Inflammatory macrophage treated with lipopolysaccharide for 4 hours (primary cell): ENCODE data around the gene SH3BGR.
"Not testable (repeated sequence)": the region's sequence is repeated elsewhere in the genome, so short reads cannot be mapped to it uniquely, and the experiment has no call there.

Experiments used
- DNase-seq: peaks from one replicate; pipeline ENCODE4 v3.0.0-alpha.2; 2020

Gene SH3BGR

GRCh38 chr21:39451332-39452206 lies at the start of gene SH3BGR:
Gene SH3BGR, plus strand, starts transcription at chr21:39451970. Its CDS starts 127 bp downstream, at chr21:39452097.
- no peak for DNase-seq

DNA sequence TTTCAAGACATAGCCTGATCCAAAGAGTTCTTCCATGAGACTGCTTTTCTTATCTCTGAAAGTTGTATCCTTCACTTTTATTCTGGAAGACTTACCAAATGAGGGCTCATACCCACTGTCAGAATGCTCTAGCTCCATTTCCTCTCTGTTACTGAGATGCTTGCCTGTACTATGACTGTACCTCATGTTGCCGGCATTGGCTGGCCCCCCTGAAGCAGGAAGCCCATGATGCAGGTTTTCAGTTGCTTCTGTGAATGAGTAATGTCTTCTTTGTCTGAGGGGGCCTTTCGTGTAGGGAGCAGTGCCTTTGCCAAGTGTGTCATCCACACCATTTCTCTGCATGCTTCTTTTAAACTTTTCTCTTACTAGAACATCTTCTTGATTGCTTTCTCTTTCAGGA lies 45.7 kb upstream of the SH3BGR start:
- no peak for DNase-seq

- not testable (repeated sequence) for DNase-seq
Measured at GRCh38 chr21:39419204-39419603, 32.6 kb upstream of the SH3BGR start.

GRCh38 chr21:39422527-39423241 lies 29.1 kb upstream of the SH3BGR start:
- no peak for DNase-seq

GRCh38 chr21:39429445-39429844 lies 22.3 kb upstream of the SH3BGR start:
- DNase-seq = no peak

GRCh38 chr21:39430016-39430415 lies 21.8 kb upstream of the SH3BGR start:
- DNase-seq = no peak

DNA sequence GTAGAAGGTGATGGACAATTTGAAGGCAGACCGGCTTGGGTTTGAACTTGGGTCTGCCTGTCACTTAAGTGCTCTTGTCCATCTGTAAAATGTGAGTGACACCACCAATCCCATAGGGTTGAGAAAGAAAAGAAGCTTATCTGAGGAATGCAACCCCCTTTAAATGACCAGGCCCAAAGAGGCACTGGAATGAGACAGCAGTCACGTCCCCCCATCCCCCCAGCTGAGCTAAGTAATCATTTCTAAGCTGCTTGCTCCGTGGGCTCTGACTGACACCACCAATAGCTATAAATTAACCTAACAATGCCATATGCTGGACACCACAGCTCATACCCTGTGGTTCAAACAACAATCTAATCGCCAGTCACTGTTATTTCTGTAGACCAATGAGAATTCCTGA lies 21.3 kb upstream of the SH3BGR start:
- no peak for DNase-seq

GRCh38 chr21:39430954-39431353 lies 20.8 kb upstream of the SH3BGR start:
- no peak for DNase-seq

- DNase-seq = no peak
Measured at GRCh38 chr21:39434950-39435349, 16.8 kb upstream of the SH3BGR start.

GRCh38 chr21:39439232-39439631 lies 12.5 kb upstream of the SH3BGR start:
- DNase-seq = no peak

GRCh38 chr21:39441502-39442475 lies 10.0 kb upstream of the SH3BGR start:
- DNase-seq = peak; percentile 49

DNA sequence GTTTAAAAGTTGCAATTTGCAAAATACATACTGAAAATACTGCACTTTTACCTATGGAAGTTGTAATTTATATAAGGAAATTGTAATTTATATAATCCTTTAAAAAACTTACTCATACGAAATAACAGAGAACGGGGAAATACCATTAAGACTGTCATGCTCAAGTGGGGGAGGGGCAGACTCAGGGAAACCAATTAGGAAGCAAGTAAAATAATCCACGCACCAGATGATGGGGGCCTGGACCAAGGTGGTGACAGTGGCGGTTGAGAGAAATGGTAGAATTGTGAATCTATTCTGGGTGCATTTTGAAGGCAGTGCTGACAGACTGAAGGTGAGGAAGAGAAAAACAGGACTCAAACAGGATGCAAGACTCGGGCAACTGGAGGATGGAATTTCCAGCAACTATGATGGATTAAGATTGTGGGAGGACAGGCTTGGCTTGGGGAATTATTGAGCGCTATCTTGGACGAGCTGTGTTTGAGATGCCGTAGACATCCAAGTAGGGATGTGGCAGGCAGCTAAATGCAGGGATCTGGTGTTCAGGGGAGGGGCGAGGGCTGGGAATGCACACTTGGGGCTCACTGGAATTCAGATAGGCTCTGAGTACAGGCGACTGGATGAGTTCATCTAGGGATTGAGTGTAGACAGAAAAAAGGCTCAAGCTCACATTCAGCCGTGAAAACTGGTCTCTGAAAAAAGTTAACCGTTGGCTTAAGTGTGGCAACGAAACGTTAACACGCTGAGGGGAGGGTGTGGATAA lies 7.2 kb upstream of the SH3BGR start:
- DNase-seq = peak; percentile 8

GRCh38 chr21:39445321-39446269 lies 6.2 kb upstream of the SH3BGR start, which contains the start of gene LCA5L:
Gene LCA5L, minus strand, starts transcription at chr21:39445778. Its CDS starts 17,285 bp downstream, at chr21:39428493.
- DNase-seq = peak; percentile 90

GRCh38 chr21:39447264-39447663 lies 4.5 kb upstream of the SH3BGR start:
- DNase-seq = no peak

- peak; percentile 5 for DNase-seq
Measured at GRCh38 chr21:39452207-39452969, 618 bp downstream of the SH3BGR start.

DNA sequence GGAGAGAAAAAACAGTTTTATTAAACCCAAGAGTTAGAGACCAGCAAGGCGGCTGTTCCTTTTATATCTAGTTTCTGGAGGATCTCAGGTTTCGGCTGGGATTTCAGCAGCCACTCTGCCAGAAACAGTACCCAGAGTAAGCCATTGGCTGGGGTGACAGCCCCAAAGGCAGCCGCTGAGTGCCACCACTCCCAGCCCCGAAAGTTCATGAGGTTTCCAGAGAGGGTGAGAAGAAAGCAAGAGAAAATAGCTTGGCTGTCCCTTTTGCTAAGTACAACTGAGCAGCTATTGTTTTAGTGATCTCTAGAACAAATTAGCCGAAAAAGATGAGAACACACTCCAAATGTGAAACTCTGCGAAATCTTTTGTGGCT lies 1.2 kb downstream of the SH3BGR start:
- no peak for DNase-seq

GRCh38 chr21:39453571-39454179 lies 1.9 kb downstream of the SH3BGR start:
- no peak for DNase-seq

DNA sequence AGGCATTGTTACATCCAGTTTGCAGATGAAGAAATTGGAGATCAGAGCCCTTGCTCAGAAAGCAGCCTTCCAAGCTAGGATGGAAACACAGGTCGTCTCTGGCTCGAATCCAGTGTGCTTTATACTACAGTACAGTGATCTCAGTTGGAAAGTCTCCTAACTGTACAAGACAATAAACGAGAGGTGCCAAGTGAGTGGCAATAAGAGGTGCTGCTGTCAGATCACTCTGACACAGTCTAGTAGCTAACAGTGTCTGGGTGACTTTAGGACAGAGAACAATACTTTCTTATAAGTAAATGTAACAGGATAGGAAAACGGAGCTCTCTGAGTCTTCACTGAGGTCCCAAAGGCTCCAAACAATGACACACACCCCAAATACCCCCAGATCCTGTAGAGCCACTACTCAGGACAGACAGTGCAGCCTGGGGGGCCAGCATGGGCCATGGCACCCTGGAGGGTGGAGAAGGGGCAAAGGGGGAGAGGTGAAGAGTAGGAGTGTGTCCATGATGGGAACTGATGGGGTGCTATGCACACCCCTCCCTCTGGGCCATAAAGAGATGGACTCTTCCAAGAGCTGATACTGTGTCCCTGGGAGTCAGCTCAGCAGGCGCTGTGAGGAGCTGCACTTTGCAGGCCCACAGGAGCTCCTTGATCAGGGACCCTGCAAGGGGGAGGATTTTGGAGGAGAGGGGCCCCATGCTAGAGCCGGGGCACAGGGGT lies 3.3 kb downstream of the SH3BGR start:
- DNase-seq = no peak

DNA sequence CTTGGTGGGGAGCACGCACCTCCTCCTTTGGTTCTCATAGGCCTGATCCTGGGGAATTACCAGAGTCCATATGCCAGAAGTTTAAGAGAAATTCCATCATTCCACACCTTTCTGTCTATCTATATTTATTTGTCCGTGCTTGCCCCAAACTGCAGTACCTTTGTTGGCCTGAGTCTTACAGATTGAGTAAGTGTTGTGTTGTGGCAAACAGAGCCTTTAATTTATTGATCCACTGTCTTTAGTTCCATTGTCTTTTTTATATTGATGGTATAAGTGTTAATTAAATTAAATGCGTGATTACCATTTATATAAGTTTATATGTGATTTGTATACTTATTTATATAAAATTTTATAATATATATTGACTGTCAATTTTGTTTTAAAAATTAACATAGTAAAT lies 4.9 kb downstream of the SH3BGR start:
- no peak for DNase-seq
